Bronchial epithelial cell (primary cell): ENCODE measurements around the gene ZBTB5. TPM values are rescaled to one million over a fixed set of nuclear protein-coding genes. Genes with fewer than 3 reads are reported as not detected.
A peak's percentile ranks its signal among the peaks of the same experiment; 100 is the strongest.

ENCODE experiments used
- DNase-seq: peaks from one replicate; pipeline ENCODE4 v3.0.0-alpha.2; 2010; ENCODE audit warnings: low read depth
- FAIRE-seq: peaks from 2 replicates; lab custom pipeline; 2011; peaks lifted over from hg19 to GRCh38; lab: Jason Lieb, UNC
- H3K27me3 ChIP-seq: 2 replicates; pipeline ENCODE4 v1.5.1; 2011; ENCODE audit warnings: low read length; ENCODE audit not compliant: control insufficient read depth, insufficient read depth
- H3K36me3 ChIP-seq: 2 replicates; pipeline ENCODE4 v1.5.1; 2011; ENCODE audit warnings: low read length; ENCODE audit not compliant: control insufficient read depth, insufficient read depth
- H3K4me3 ChIP-seq: 2 replicates; pipeline ENCODE4 v1.5.1; 2011; ENCODE audit warnings: mild to moderate bottlenecking, low read depth, low read length, control low read depth
- CTCF ChIP-seq: IDR thresholded peaks from 2 replicates; pipeline ENCODE4 v1.5.1; 2011; ENCODE audit warnings: mild to moderate bottlenecking, moderate library complexity, low read length, control low read depth, inconsistent platforms; ENCODE audit not compliant: insufficient read depth, severe bottlenecking
- total RNA-seq: library from RNA; depleted of rRNA; stranded (reverse); fragments of >200 nt; gene quantifications from 2 replicates; pipeline ENCODE4 v1.2.1, GENCODE V29; 2014

ZBTB5 gene
- total RNA-seq, 1 donor from 2014 or later, result 8.2 TPM

DNA sequence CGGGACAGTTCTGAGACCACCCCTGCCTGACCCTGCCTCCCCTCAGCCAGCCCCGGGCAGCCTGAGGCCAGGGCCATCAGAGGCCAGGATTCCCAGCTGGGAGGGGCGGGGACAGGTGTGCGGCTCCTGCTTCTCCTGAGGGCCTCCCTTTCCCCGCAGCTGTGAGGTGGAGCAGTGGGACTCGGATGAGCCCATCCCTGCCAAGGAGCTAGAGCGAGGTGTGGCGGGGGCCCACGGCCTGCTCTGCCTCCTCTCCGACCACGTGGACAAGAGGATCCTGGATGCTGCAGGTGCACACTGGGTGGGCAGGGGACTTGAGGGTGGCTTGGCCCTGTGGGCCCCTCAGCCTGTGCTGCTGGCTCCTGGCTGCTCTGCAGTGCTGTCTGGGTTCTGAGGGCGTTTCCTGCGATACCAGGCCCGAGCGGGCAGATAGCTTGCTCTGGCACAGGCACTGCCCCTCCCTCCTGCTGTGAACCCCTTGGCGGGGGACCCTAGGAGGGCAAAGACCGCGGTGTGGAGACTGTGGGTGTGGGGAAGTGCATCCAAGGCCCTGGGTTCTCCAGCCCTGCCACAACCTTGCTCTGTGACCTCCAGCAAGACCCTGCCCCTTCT, 40.5 kb downstream of the ZBTB5 start:
- no peak overlapping the region for H3K4me3 ChIP-seq
- FAIRE-seq, result no peak
- TF ChIP-seq CTCF, result no peak

GRCh38 chr9:37424204-37424685, 41.0 kb downstream of the ZBTB5 start:
- no peak for TF ChIP-seq CTCF
- Histone ChIP-seq H3K4me3 (no peak overlapping the region), H3K36me3 (peaks cover 22% of the 10 kb centered on the region), H3K27me3 (no peaks in the 10 kb centered on the region)
- DNase-seq (no peak), FAIRE-seq (no peak)

More for the DNA sequence above, 40.5 kb downstream of the ZBTB5 start:
- Histone ChIP-seq H3K27me3 (no peaks in the 10 kb centered on the region), H3K36me3 (peaks cover 22% of the 10 kb centered on the region)
- no peak for DNase-seq

DNA sequence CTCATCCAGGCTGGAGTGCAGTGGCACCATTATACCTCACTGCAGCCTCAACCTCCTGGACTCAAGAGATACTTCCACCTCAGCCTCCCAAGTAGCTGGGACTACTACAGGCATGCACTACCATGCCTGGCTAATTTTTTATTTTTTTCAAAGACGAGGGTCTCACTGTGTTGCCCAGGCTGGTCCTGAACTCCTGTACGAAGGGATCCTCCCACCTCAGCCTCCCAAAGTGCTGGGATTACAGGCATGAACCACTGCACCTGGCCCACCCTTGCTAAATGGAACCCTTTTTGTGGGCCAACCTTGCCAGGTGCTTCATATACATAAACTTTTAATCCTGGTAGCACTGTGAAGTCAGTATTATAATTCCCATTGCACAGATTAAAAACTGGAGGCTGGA, 41.7 kb downstream of the ZBTB5 start:
- peaks cover 16% of the 10 kb centered on the region for H3K36me3 ChIP-seq
- FAIRE-seq, result no peak
- peak overlapping the region; percentile 65 for H3K4me3 ChIP-seq
- no peaks in the 10 kb centered on the region for H3K27me3 ChIP-seq
- no peak for DNase-seq
- TF ChIP-seq CTCF, result no peak

DNA sequence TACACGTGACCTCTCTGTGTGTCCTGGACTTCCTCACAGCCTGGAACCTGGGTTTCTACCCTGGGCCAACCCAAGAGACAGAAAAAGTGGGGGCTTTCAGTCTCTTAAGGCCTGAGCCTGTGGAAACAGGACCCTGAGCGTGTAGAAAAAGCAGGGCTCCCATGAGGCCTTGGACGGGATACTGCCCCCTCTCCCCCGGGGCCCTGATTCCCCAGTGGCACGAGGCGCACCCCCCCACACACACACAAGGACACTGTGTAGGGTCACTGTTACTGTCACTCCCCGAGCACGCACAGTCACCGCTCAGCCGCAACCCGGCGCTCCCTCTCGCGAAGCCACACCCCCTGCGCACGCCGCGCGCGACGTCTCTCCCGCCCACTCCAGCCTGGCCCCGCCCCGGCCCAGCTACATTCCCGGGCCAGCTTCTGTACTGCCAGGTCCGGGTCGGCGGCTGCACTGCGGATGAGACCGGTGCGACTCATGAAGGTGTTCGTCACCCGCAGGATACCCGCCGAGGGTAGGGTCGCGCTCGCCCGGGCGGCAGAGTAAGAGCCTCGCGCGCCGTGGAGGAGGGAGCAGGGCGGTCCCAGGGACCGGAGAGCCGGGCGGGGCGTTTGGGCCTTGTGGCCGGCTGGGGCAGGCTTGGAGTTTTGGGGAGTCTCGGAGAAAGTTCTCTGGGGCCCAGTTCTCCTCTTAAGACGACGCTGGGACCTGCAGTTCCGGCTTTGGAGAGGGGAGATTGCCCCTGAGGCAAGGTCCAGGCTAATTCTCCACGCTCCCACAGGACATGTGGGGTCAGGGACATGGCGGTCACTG, 42.8 kb downstream of the ZBTB5 start, which contains the start of gene GRHPR:
Gene GRHPR (plus strand): TSS at position 408 of the 816 bp plus-strand sequence. CDS start 55 bp downstream, at position 463.
- Histone ChIP-seq H3K36me3 (peaks cover 15% of the 10 kb centered on the region), H3K27me3 (no peaks in the 10 kb centered on the region), H3K4me3 (peak within 1 kb of the TSS; percentile 65)
- peak; percentile 63 for DNase-seq
- TF ChIP-seq CTCF, result no peak
- FAIRE-seq, result no peak

DNA sequence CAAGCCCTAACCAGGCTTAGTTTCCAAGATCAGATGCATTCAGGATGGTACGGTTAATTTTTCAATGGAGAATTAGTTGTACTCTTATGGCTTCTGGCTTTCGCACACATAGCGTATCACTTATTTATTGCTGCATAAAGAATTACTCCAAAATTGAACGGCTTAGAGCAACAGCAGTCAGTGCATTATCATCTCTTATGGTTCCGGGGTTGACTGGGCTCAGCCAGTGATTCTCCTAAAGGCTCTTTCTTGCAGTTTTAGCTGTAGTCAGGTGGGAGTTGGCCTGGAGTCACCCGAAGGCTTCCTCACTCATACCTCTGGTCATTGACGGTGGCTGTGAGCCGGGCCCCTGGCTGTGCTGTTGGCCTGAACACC, 43.3 kb downstream of the ZBTB5 start:
- peak overlapping the region; percentile 65 for H3K4me3 ChIP-seq
- no peak for TF ChIP-seq CTCF
- FAIRE-seq (no peak), DNase-seq (no peak)
- H3K36me3 ChIP-seq, result peaks cover 13% of the 10 kb centered on the region
- no peaks in the 10 kb centered on the region for H3K27me3 ChIP-seq
